GM23338 (cell line): Measurements from ENCODE around the gene KAZN. TPM values are rescaled to one million over a fixed set of nuclear protein-coding genes. Genes with fewer than 3 reads are reported as not detected.

Experiments used
- ATAC-seq: fragments of 200-7000 bp; cut with Tn5 transposase; 3 replicates; pipeline ENCODE4 v1.9.1; 2020
- DNase-seq: peaks from one replicate; pipeline ENCODE4 v3.0.0-alpha.2; 2015; ENCODE audit warnings: low spot score
- H2AFZ ChIP-seq: fragments of 200-600 bp; sonication (generic); 2 replicates; pipeline ENCODE4 v1.8.0; 2016; ENCODE audit warnings: antibody characterized with exemption, mild to moderate bottlenecking, moderate library complexity
- H3F3A ChIP-seq: fragments of 200-600 bp; sonication (generic); replicated peaks from 2 replicates; pipeline ENCODE4 v1.8.0; 2017; ENCODE audit warnings: antibody characterized with exemption, mixed run types, low read depth
- H3K27ac ChIP-seq: fragments of 200-600 bp; sonication (generic); 2 replicates; pipeline ENCODE4 v1.6.1; 2016; ENCODE audit warnings: low read depth
- H3K27me3 ChIP-seq: fragments of 200-600 bp; sonication (generic); 2 replicates; pipeline ENCODE4 v1.8.0; 2016; ENCODE audit warnings: mild to moderate bottlenecking, mixed run types, moderate library complexity; ENCODE audit not compliant: insufficient read depth
- H3K36me3 ChIP-seq: fragments of 200-600 bp; sonication (generic); 2 replicates; pipeline ENCODE4 v1.8.0; 2016; ENCODE audit warnings: mild to moderate bottlenecking; ENCODE audit not compliant: insufficient read depth
- H3K4me1 ChIP-seq: fragments of 200-600 bp; sonication (generic); 2 replicates; pipeline ENCODE4 v1.8.0; 2016; ENCODE audit warnings: mild to moderate bottlenecking, moderate library complexity; ENCODE audit not compliant: insufficient read depth
- H3K4me2 ChIP-seq: fragments of 200-600 bp; sonication (generic); 2 replicates; pipeline ENCODE4 v1.7.1; 2017; ENCODE audit warnings: mixed run types
- H3K4me3 ChIP-seq: fragments of 200-600 bp; sonication (generic); 2 replicates; pipeline ENCODE4 v1.6.1; 2016; ENCODE audit warnings: mixed run types
- H3K79me2 ChIP-seq: fragments of 200-600 bp; sonication (generic); replicated peaks from 2 replicates; pipeline ENCODE4 v1.8.0; 2017; ENCODE audit warnings: mild to moderate bottlenecking; ENCODE audit not compliant: insufficient read depth
- H3K9me2 ChIP-seq: fragments of 200-600 bp; sonication (generic); 2 replicates; pipeline ENCODE4 v1.8.0; 2017; ENCODE audit not compliant: insufficient read depth
- H4K20me1 ChIP-seq: fragments of 200-600 bp; sonication (generic); replicated peaks from 2 replicates; pipeline ENCODE4 v1.8.0; 2017; ENCODE audit warnings: mild to moderate bottlenecking; ENCODE audit not compliant: insufficient read depth
- H3K27ac Mint-ChIP-seq: 2 replicates; pipeline ENCODE4 v1.8.0; 2020; ENCODE audit warnings: inconsistent platforms, mild to moderate bottlenecking, moderate library complexity, mixed read lengths
- H3K27me3 Mint-ChIP-seq: 3 replicates; pipeline ENCODE4 v1.8.0; 2022; ENCODE audit warnings: low read depth, mild to moderate bottlenecking, moderate library complexity, mixed read lengths, inconsistent platforms; ENCODE audit not compliant: insufficient read depth, poor library complexity
- H3K36me3 Mint-ChIP-seq: 3 replicates; pipeline ENCODE4 v1.8.0; 2021; ENCODE audit warnings: low read depth, mild to moderate bottlenecking, inconsistent platforms, moderate library complexity, mixed read lengths
- H3K4me1 Mint-ChIP-seq: 3 replicates; pipeline ENCODE4 v1.8.0; 2020; ENCODE audit warnings: mild to moderate bottlenecking, inconsistent platforms, mixed read lengths
- H3K4me3 Mint-ChIP-seq: 3 replicates; pipeline ENCODE4 v1.8.0; 2021; ENCODE audit warnings: moderate library complexity, mild to moderate bottlenecking, inconsistent platforms, mixed read lengths
- H3K9me3 Mint-ChIP-seq: 3 replicates; pipeline ENCODE4 v1.8.0; 2020; ENCODE audit warnings: moderate library complexity, mild to moderate bottlenecking, inconsistent platforms, mixed read lengths
- CREB1 ChIP-seq: fragments of 250-450 bp; sonication (Bioruptor Pico); IDR thresholded peaks from 2 replicates; pipeline ENCODE4 v1.5.0; 2020; ENCODE audit warnings: low read depth, mild to moderate bottlenecking, moderate library complexity
- CTCF ChIP-seq, 2 experiments: fragments of 200-600 bp in 1 of 2; sonication (generic) in 1 of 2; conservative IDR thresholded peaks; 2 replicates each; pipeline versions ENCODE4 v1.5.1 to v1.6.1; 2016 to 2017; ENCODE audit warnings: antibody characterized with exemption in 2 of 2, low read depth in 2 of 2, mild to moderate bottlenecking in 2 of 2, moderate library complexity in 1 of 2
- EZH2phosphoT487 ChIP-seq: fragments of 200-600 bp; sonication (generic); IDR thresholded peaks from one replicate; pipeline ENCODE4 v1.8.1; 2018; ENCODE audit warnings: antibody characterized with exemption; ENCODE audit not compliant: unreplicated experiment
- JUNB ChIP-seq: IDR thresholded peaks from one replicate; pipeline ENCODE4 v1.6.1; 2016; ENCODE audit warnings: antibody characterized with exemption; ENCODE audit not compliant: unreplicated experiment
- NANOG ChIP-seq: IDR thresholded peaks from 2 replicates; pipeline ENCODE4 v1.6.1; 2016; ENCODE audit warnings: antibody characterized with exemption, borderline replicate concordance
- POLR2AphosphoS5 ChIP-seq: IDR thresholded peaks from 2 replicates; pipeline ENCODE4 v1.6.1; 2016; ENCODE audit warnings: antibody characterized with exemption, low read depth
- STAT1 ChIP-seq: IDR thresholded peaks from one replicate; pipeline ENCODE4 v1.6.1; 2016; ENCODE audit warnings: antibody characterized with exemption; ENCODE audit not compliant: unreplicated experiment
- ZNF331 ChIP-seq: fragments of 250-450 bp; sonication (Bioruptor Pico); IDR thresholded peaks from 2 replicates; pipeline ENCODE4 v1.5.0; 2020; ENCODE audit warnings: low read depth, mild to moderate bottlenecking, moderate library complexity
- polyA plus RNA-seq: library from polyadenylated mRNA; unstranded; fragments of >200 nt; fragmentation: Nextera tagmentation; extraction: Ambion mirVana; gene quantifications from 2 replicates; pipeline ENCODE4 v1.2.1, GENCODE V29; 2016
- total RNA-seq: library from RNA; depleted of rRNA; stranded (reverse); fragments of >200 nt; shearing (Covaris generic); gene quantifications from 2 replicates; pipeline ENCODE4 v1.2.3, GENCODE V29; 2014
- TF ChIP-seq, protein P1 (sequence below): IDR thresholded peaks from one replicate; pipeline ENCODE4 v1.6.1; 2018; ENCODE audit warnings: antibody characterized with exemption; ENCODE audit not compliant: unreplicated experiment
- TF ChIP-seq, protein P2 (sequence below): IDR thresholded peaks from 2 replicates; pipeline ENCODE4 v1.6.1; 2016; ENCODE audit warnings: antibody characterized with exemption
- TF ChIP-seq, protein P3 (sequence below): fragments of 250-450 bp; sonication (Bioruptor Pico); IDR thresholded peaks from 2 replicates; pipeline ENCODE4 v1.5.0; 2020; ENCODE audit warnings: mild to moderate bottlenecking, moderate library complexity

KAZN gene
- total and polyA plus RNA-seq, 2 experiments from 2014 or later: 9.9 to 15.0 TPM

DNA sequence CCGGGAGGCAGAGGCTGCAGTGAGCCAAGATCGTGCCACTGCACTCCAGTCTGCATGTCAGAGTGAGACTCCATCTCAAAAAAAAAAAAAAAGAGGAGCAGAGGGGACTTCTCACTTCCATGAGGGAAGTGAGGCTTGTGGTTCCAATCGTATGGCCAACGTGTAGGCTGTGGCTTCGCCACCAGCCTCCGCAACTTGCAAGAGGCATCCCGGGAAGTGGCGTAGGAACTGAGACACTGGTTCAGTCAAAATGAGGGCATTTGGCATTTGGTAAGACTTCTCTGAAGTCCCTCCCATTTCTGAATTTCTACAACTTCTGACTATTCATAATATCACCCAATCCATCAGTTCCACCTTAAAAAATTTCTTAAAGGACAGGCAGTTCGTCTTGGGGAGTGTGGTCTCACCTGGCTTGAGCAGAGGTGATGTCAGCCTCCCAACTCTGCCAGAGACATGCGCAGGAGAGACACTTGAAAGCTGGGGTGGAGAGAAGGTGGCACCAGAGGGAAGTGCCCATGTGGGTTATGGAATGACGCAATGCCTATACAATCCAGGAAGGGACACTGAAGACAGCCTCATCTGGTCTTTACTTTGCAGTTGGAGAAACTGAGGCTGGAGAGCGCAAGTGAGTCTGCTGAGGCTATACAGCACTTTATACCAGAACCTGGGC lies 17.2 kb downstream of the KAZN start (continued):
- TF ChIP-seq CTCF (conservative IDR thresholded peaks at IDR 0.05; ENCODE audit: low read depth in 2 of 2) (no peak), NANOG (no peak), CREB1 (no peak), EZH2phosphoT487 (no peak), JUNB (no peak)

DNA sequence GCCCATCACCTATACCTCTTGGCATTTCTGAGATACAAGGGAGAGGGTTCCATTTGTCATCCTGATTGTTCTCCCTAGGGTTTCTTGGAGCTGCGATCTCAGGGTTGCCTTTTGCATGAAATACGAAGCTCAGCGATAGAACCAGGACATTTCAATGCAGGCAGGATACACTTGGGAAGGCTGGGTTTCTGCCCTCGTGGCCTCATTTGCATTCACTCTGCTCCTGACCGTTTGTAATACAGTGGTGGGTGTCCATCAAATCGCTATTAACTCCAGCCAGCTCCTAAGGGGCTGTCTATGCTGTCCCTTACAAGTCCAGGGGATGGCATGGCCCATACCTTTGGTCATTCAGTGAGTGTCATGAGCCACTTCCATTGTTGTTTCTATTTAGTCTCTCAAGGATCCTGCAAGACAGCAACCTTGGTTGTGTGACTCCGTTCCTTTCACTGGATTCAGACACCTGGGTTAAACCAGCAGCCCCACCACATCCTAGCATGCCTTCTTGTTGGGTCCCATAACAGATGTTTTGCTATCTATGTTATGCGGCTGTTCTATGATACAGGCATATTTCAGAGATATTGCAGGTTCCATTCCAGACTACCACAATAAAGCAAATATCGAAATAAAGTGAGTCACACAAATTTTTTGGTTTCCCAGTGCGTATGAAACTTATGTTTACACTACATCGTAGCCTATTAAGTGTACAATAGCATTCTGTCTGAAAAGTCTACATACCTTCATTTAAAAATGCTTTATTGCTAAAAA lies 18.3 kb downstream of the KAZN start:
- ATAC-seq (no peak; the same call in 2 of the 3 replicates), DNase-seq (no peak)
- H3K9me2 ChIP-seq: no peaks in the 10 kb centered on the region
- H3K9me3 Mint-ChIP-seq: 0 out of 3 replicates have a peak, but pooled peaks cover 3% of the 10 kb centered on the region
- no peak overlapping the region for H3K4me3 Mint-ChIP-seq
- H3K27me3 Mint-ChIP-seq: peaks cover 6% of the 10 kb centered on the region
- peaks cover 6% of the 10 kb centered on the region for H3K36me3 Mint-ChIP-seq
- H3K27ac ChIP-seq: no peak overlapping the region
- H4K20me1 ChIP-seq: peaks cover 2% of the 10 kb centered on the region; the same call in 1 of the 2 replicates
- no peaks in the 10 kb centered on the region for H3K27me3 ChIP-seq
- H3K79me2 ChIP-seq: peaks cover 59% of the 10 kb centered on the region
- H2AFZ ChIP-seq: no peak overlapping the region
- no peak overlapping the region for H3K27ac Mint-ChIP-seq
- H3K36me3 ChIP-seq: no peaks in the 10 kb centered on the region
- H3K4me1 ChIP-seq: no peaks in the 10 kb centered on the region
- no peaks in the 10 kb centered on the region for H3F3A ChIP-seq
- H3K4me3 ChIP-seq: no peak overlapping the region
- H3K4me2 ChIP-seq: no peak overlapping the region
- H3K4me1 Mint-ChIP-seq: peaks cover 13% of the 10 kb centered on the region; the same call in 2 of the 3 replicates
- no peak for TF ChIP-seq NANOG
- TF ChIP-seq, protein P1, sequence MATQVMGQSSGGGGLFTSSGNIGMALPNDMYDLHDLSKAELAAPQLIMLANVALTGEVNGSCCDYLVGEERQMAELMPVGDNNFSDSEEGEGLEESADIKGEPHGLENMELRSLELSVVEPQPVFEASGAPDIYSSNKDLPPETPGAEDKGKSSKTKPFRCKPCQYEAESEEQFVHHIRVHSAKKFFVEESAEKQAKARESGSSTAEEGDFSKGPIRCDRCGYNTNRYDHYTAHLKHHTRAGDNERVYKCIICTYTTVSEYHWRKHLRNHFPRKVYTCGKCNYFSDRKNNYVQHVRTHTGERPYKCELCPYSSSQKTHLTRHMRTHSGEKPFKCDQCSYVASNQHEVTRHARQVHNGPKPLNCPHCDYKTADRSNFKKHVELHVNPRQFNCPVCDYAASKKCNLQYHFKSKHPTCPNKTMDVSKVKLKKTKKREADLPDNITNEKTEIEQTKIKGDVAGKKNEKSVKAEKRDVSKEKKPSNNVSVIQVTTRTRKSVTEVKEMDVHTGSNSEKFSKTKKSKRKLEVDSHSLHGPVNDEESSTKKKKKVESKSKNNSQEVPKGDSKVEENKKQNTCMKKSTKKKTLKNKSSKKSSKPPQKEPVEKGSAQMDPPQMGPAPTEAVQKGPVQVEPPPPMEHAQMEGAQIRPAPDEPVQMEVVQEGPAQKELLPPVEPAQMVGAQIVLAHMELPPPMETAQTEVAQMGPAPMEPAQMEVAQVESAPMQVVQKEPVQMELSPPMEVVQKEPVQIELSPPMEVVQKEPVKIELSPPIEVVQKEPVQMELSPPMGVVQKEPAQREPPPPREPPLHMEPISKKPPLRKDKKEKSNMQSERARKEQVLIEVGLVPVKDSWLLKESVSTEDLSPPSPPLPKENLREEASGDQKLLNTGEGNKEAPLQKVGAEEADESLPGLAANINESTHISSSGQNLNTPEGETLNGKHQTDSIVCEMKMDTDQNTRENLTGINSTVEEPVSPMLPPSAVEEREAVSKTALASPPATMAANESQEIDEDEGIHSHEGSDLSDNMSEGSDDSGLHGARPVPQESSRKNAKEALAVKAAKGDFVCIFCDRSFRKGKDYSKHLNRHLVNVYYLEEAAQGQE: no peak
- no peak for TF ChIP-seq EZH2phosphoT487
- TF ChIP-seq, protein P2, sequence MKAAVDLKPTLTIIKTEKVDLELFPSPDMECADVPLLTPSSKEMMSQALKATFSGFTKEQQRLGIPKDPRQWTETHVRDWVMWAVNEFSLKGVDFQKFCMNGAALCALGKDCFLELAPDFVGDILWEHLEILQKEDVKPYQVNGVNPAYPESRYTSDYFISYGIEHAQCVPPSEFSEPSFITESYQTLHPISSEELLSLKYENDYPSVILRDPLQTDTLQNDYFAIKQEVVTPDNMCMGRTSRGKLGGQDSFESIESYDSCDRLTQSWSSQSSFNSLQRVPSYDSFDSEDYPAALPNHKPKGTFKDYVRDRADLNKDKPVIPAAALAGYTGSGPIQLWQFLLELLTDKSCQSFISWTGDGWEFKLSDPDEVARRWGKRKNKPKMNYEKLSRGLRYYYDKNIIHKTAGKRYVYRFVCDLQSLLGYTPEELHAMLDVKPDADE: no peak
- TF ChIP-seq, protein P3, sequence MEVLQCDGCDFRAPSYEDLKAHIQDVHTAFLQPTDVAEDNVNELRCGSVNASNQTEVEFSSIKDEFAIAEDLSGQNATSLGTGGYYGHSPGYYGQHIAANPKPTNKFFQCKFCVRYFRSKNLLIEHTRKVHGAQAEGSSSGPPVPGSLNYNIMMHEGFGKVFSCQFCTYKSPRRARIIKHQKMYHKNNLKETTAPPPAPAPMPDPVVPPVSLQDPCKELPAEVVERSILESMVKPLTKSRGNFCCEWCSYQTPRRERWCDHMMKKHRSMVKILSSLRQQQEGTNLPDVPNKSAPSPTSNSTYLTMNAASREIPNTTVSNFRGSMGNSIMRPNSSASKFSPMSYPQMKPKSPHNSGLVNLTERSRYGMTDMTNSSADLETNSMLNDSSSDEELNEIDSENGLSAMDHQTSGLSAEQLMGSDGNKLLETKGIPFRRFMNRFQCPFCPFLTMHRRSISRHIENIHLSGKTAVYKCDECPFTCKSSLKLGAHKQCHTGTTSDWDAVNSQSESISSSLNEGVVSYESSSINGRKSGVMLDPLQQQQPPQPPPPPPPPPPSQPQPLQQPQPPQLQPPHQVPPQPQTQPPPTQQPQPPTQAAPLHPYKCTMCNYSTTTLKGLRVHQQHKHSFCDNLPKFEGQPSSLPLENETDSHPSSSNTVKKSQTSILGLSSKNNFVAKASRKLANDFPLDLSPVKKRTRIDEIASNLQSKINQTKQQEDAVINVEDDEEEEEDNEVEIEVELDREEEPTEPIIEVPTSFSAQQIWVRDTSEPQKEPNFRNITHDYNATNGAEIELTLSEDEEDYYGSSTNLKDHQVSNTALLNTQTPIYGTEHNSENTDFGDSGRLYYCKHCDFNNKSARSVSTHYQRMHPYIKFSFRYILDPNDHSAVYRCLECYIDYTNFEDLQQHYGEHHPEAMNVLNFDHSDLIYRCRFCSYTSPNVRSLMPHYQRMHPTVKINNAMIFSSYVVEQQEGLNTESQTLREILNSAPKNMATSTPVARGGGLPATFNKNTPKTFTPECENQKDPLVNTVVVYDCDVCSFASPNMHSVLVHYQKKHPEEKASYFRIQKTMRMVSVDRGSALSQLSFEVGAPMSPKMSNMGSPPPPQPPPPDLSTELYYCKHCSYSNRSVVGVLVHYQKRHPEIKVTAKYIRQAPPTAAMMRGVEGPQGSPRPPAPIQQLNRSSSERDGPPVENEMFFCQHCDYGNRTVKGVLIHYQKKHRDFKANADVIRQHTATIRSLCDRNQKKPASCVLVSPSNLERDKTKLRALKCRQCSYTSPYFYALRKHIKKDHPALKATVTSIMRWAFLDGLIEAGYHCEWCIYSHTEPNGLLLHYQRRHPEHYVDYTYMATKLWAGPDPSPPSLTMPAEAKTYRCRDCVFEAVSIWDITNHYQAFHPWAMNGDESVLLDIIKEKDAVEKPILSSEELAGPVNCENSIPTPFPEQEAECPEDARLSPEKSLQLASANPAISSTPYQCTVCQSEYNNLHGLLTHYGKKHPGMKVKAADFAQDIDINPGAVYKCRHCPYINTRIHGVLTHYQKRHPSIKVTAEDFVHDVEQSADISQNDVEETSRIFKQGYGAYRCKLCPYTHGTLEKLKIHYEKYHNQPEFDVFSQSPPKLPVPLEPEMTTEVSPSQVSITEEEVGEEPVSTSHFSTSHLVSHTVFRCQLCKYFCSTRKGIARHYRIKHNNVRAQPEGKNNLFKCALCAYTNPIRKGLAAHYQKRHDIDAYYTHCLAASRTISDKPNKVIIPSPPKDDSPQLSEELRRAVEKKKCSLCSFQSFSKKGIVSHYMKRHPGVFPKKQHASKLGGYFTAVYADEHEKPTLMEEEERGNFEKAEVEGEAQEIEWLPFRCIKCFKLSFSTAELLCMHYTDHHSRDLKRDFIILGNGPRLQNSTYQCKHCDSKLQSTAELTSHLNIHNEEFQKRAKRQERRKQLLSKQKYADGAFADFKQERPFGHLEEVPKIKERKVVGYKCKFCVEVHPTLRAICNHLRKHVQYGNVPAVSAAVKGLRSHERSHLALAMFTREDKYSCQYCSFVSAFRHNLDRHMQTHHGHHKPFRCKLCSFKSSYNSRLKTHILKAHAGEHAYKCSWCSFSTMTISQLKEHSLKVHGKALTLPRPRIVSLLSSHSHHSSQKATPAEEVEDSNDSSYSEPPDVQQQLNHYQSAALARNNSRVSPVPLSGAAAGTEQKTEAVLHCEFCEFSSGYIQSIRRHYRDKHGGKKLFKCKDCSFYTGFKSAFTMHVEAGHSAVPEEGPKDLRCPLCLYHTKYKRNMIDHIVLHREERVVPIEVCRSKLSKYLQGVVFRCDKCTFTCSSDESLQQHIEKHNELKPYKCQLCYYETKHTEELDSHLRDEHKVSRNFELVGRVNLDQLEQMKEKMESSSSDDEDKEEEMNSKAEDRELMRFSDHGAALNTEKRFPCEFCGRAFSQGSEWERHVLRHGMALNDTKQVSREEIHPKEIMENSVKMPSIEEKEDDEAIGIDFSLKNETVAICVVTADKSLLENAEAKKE (CRISPR knock-in tag): no peak
- TF ChIP-seq ZNF331: no peak
- TF ChIP-seq POLR2AphosphoS5: no peak
- TF ChIP-seq STAT1: no peak
